ENCODE data around the gene KLF6. TPM values are rescaled to one million over a fixed set of nuclear protein-coding genes. Genes with fewer than 3 reads are reported as not detected.

The KLF6 gene
- total and polyA plus RNA-seq, 9 donors, result 45.4 to 178 (median 85.7) TPM

DNA sequence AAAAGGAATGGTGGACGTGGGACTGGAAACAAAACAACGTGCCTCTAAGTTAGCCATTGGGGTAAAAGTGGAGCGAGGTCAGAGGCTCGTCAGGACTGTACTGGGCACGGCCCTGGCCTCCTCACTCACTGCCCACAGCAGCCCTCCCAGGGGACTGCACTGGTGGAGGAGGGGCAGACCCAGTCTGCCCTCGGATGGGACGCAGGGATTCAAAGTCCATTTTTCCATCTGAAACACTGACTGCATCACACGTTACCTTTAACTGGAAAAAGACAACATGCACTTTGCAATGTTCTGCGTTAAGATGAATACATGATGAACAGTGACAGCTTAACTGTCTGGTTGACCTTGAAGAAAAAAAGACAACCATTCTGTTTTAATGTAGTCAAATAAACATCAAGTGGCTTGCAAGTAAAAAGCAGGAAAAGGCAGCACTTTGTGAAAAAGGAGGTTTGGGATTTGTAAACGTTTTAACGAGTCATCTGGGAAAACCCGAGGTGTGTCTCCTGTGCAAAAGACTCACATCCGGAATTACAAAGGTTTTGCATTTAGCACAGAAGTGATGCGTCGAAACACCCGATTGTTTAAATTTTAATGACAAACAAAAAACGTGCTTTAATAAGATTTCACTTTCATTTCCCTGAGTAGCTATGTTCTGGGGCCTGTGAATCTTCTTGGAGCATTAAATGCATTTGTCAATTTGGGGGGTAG is 18.8 kb downstream of the KLF6 start:
- Histone ChIP-seq H3K4me1 (ENCODE audit: insufficient read depth) (peaks cover 4% of the 10 kb centered on the region), H3K27ac (no peak overlapping the region), H3K4me3 (no peak overlapping the region), H3K27me3 (no peaks in the 10 kb centered on the region), H3K9me3 (no peaks in the 10 kb centered on the region), H3K36me3 (no peaks in the 10 kb centered on the region)
- intact Hi-C loops (cut with DNase I), result no loop called here
- TF ChIP-seq POLR2A (IDR thresholded peaks at IDR 0.05) (no peak), EP300 (IDR thresholded peaks at IDR 0.05) (no peak)
- TF ChIP-seq, protein P1, sequence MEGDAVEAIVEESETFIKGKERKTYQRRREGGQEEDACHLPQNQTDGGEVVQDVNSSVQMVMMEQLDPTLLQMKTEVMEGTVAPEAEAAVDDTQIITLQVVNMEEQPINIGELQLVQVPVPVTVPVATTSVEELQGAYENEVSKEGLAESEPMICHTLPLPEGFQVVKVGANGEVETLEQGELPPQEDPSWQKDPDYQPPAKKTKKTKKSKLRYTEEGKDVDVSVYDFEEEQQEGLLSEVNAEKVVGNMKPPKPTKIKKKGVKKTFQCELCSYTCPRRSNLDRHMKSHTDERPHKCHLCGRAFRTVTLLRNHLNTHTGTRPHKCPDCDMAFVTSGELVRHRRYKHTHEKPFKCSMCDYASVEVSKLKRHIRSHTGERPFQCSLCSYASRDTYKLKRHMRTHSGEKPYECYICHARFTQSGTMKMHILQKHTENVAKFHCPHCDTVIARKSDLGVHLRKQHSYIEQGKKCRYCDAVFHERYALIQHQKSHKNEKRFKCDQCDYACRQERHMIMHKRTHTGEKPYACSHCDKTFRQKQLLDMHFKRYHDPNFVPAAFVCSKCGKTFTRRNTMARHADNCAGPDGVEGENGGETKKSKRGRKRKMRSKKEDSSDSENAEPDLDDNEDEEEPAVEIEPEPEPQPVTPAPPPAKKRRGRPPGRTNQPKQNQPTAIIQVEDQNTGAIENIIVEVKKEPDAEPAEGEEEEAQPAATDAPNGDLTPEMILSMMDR (IDR thresholded peaks at IDR 0.05), result no peak
- no peak for DNase-seq
- 28 to 50% (median 37%) methylated on average over 17 of the region's 17 CpGs for WGBS, 3 donors

DNA sequence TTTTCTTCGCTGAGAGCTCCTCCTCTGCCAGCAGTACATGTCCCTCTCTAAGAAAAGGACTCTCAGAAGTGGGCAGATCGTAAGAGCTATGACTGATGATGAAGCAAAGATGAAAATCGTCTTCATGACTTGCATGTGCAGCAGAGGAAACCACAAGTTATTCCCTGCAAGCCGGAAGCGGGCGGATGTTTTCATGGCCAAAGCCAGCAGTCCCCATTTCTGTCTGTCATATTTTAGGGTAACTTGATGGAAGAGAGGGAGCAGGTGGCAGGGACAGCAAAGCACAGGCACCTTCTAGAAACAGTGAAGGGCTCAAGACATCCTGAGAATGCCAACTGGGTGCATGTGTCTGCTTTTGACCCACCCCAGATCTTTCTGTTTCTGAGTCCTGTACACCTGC is 19.9 kb downstream of the KLF6 start:
- H3K27ac ChIP-seq, result no peak overlapping the region
- no peak for TF ChIP-seq POLR2A (IDR thresholded peaks at IDR 0.05)
- no peak for TF ChIP-seq EP300 (IDR thresholded peaks at IDR 0.05)
- TF ChIP-seq, protein P1 (IDR thresholded peaks at IDR 0.05), result no peak
- H3K36me3 ChIP-seq, result no peaks in the 10 kb centered on the region
- H3K4me1 ChIP-seq (ENCODE audit: insufficient read depth), result peaks cover 4% of the 10 kb centered on the region
- H3K9me3 ChIP-seq, result no peaks in the 10 kb centered on the region
- intact Hi-C loops (cut with DNase I), result no loop called here
- no peak for DNase-seq
- WGBS, 3 donors, result 79 to 92% (median 88%) methylated on average over 6 of the region's 6 CpGs
- no peak overlapping the region for H3K4me3 ChIP-seq
- no peaks in the 10 kb centered on the region for H3K27me3 ChIP-seq

DNA sequence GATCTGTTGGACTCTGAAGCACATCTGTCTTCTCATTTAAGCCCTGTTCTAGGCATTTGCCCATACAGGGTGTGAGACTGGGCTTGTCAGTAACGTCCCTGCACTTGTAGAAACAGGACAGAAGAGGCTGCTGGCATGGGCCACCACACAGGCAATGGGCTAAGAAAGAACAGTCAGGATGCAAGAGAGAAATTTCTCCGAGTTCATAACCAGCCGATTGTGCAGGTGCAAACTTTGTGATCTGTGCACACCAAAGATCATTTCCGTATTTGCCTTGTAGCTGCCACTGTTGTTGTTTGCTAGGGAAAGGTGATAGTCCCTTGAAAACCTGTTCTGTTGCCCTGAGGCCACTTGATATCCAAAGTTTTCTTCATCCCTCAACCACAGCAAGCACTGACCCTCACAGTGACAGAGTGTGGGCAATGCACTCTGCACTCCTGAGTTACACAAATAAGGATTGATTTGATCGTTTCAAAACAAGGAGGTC is 20.3 kb downstream of the KLF6 start:
- Histone ChIP-seq H3K9me3 (no peaks in the 10 kb centered on the region), H3K4me3 (no peak overlapping the region), H3K36me3 (no peaks in the 10 kb centered on the region), H3K27me3 (no peaks in the 10 kb centered on the region), H3K4me1 (ENCODE audit: insufficient read depth) (peaks cover 4% of the 10 kb centered on the region), H3K27ac (no peak overlapping the region)
- WGBS, 3 donors, result 82 to 86% (median 84%) methylated on average over 5 of the region's 5 CpGs
- no peak for TF ChIP-seq POLR2A (IDR thresholded peaks at IDR 0.05)
- no peak for TF ChIP-seq EP300 (IDR thresholded peaks at IDR 0.05)
- TF ChIP-seq, protein P1 (IDR thresholded peaks at IDR 0.05), result no peak
- intact Hi-C loops (cut with DNase I), result no loop called here
- no peak for DNase-seq

DNA sequence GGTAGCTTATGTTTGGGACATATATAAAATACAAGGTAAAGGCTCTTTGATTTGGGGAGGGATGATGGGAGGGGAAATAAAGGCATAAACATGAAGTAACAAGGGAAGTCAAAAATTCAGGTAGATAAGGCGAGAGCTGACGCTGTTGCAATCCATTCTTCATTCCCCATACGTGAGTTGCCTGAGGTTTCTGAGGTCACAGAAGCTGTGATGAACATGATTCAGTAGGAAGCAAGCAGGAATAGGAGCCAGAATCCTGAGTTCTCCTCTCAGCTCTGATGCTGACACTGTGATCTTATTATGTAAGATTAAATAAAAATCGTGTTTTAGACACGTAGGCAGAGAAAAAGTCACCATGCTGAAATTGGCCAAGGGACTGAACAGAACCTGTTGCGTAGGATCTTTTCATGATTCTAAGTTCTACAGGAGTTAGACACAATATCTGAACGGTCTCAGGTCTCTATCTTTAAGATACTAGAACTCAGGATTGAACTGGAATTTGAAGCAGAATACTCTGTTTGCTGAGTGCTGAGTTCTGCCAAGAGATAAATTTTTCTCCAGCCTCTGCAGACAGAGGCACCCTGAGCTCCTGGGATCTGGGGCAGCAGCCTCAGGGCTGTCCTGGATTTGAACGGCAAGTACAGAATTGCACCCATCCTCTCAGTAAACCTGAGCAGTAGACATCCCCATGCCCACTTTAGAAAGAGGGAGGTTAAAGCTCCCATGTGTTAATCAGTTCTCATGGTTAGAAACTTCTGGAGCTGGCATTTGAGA is 21.0 kb downstream of the KLF6 start:
- intact Hi-C loops (cut with DNase I), result no loop called here
- H3K27ac ChIP-seq, result no peak overlapping the region
- H3K27me3 ChIP-seq, result no peaks in the 10 kb centered on the region
- TF ChIP-seq POLR2A (IDR thresholded peaks at IDR 0.05) (no peak), EP300 (IDR thresholded peaks at IDR 0.05) (no peak)
- TF ChIP-seq, protein P1 (IDR thresholded peaks at IDR 0.05), result no peak
- H3K4me3 ChIP-seq, result no peak overlapping the region
- WGBS, 3 donors, result 47 to 56% (median 48%) methylated on average over 8 of the region's 8 CpGs
- no peak for DNase-seq
- H3K36me3 ChIP-seq, result no peaks in the 10 kb centered on the region
- H3K4me1 ChIP-seq (ENCODE audit: insufficient read depth), result peaks cover 4% of the 10 kb centered on the region
- H3K9me3 ChIP-seq, result no peaks in the 10 kb centered on the region
